GM18499 (cell line): ENCODE data around the gene LIMCH1.

Experiments used
- ATAC-seq: cut with Tn5 transposase; IDR thresholded peaks from one replicate; pipeline ENCODE4 v1.9.1; 2021; ENCODE audit warnings: moderate number of reproducible peaks; ENCODE audit not compliant: insufficient read depth, unreplicated experiment

LIMCH1 gene

GRCh38 chr4:41747230-41748055, 209.5 kb downstream of the LIMCH1 start:
- ATAC-seq: no peak

- no peak for ATAC-seq
These were observed 210.2 kb downstream of the LIMCH1 start for GRCh38 chr4:41748074-41748570.

DNA sequence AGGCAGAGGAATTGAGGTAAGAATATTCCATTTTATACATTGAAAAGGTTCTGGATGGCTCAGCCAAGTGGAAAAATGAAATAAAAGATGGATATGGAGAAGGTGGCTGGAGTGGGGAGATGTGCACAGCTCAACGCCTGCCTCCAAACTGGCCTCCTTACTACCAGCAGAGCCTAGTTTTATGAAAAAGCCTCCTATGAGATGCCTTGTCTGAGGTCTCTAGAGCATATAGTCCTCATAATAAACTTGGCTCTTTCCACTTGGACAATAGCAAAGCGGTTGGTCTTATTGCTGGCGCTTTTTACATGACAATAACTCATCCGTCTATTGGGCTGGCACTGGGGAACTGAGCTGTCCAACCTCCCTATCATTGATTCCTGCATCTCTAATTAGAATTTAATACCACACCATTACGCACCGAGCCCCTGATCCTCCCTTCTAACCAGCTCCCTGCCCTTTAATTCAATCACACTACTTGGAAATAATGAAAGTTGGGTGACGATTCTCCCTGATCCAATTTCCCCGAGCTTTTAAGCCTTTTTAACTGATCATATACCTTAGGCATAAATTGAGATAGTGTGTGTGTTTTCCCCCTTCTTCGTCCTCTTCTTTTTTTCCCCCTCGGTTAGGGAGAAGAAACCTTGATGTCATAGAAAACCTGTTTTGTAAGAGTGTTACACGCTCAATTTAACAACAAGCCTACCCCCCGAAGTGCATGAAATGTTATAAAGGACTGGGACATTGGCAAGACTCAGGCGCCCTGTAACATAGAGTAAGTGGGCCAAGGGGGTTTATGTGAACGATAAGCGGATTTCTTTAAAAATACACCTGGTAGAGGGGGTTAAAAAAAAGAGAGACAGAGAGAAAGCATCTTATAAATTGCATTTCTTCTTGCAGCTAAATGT, 210.9 kb downstream of the LIMCH1 start, which contains the start of gene PHOX2B:
TSS of gene PHOX2B (minus strand) at position 155 of the 905 bp plus-strand sequence. CDS start at position 40, 115 bp downstream.
- ATAC-seq: no peak

GRCh38 chr4:41749631-41750039, 211.7 kb downstream of the LIMCH1 start:
- no peak for ATAC-seq
